Epithelial cell of proximal tubule (primary cell): ENCODE results near the gene GJC1. TPM values are rescaled to one million over a fixed set of nuclear protein-coding genes. Genes with fewer than 3 reads are reported as not detected.
A peak's percentile ranks its signal among the peaks of the same experiment; 100 is the strongest.

ENCODE experiments used
- DNase-seq: peaks from one replicate; pipeline ENCODE4 v3.0.0-alpha.2; 2011; ENCODE audit warnings: low read depth
- H3K4me3 ChIP-seq: 2 replicates; pipeline ENCODE4 v1.5.1; 2011; ENCODE audit warnings: low read depth, mild to moderate bottlenecking, low read length
- total RNA-seq: library from RNA; depleted of rRNA; stranded (reverse); fragments of >200 nt; gene quantifications from 2 replicates; pipeline ENCODE4 v1.2.3, GENCODE V29; 2015
- TF ChIP-seq, protein P1 (sequence below): conservative IDR thresholded peaks from 2 replicates; pipeline ENCODE4 v1.5.1; 2012; ENCODE audit warnings: low read depth, mild to moderate bottlenecking, low read length

GJC1 gene
- total RNA-seq, 1 donor from 2014 or later, result 42.4 TPM

DNA sequence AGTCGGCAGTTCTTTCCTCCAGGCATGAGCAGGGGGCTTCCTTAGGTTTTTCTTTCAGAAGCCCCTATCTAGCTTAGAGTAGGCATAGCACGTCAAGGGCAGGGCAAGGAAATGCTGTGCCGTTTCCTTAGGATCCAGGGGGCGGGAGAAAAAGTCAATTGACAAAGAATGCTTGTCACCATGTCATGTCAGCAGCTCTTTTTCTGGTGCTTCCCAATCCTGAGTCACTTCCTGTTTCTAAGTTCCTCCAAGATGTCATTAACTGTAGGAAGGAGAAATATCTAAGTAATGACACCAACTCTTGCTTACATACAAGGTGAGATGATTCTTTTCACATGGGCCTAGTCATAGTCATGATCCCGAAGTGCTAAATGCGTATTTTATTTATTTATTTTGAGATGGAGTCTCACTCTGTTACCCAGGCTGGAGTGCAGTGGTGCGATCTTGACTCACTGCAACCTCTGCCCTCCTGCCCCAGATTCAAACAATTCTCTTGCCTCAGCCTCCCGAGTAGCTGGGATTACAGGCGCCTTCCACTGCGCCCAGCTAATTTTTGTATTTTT is 35.2 kb downstream of the GJC1 start:
- no peak overlapping the region for H3K4me3 ChIP-seq
- peak; percentile 95 for DNase-seq

DNA sequence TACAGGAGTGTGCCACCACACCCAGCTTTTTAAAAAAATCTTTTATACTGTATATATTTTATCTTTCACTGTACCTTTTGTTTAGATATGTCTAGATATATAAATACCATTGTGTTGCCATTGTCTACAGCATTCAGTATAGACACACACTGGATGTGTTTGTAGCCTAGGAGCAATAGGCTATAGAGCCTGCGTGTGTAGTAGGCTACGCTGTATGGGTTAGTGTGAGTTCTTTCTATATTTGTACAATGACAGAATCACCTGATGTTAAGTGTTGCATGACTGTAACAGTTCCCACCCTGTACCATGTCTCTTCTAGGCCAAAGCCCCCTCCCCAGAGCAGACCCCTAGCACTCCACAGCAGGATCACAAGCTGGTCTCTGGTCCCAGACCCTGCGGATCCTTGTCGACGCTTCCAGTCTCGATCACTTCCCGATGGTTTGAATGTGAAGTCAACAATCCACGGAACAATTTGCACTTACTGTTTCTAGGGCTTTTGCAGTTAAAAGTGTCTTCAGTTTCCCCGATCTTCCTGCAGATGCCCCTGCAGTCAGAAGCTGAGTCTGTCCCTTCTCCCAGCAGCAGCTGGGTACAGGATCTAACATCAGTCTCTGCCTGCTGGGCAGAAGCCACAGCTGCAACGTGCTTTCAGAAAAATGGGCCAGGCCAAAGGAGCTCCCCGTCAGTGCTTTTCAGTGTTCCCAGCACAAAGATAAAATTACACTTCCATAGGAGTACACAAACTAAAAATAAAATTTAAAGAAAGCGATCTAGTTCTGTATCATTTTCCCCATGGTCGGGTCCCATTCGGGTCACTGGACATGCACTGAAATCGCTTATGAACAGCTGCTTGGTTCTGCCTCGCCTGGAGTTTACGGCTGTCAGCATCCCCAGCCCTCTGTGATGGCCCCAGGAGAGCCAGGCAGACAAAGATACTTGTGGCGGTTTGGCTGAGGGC is 35.9 kb downstream of the GJC1 start:
- TF ChIP-seq, protein P1, sequence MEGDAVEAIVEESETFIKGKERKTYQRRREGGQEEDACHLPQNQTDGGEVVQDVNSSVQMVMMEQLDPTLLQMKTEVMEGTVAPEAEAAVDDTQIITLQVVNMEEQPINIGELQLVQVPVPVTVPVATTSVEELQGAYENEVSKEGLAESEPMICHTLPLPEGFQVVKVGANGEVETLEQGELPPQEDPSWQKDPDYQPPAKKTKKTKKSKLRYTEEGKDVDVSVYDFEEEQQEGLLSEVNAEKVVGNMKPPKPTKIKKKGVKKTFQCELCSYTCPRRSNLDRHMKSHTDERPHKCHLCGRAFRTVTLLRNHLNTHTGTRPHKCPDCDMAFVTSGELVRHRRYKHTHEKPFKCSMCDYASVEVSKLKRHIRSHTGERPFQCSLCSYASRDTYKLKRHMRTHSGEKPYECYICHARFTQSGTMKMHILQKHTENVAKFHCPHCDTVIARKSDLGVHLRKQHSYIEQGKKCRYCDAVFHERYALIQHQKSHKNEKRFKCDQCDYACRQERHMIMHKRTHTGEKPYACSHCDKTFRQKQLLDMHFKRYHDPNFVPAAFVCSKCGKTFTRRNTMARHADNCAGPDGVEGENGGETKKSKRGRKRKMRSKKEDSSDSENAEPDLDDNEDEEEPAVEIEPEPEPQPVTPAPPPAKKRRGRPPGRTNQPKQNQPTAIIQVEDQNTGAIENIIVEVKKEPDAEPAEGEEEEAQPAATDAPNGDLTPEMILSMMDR, result no peak
- DNase-seq, result no peak
- H3K4me3 ChIP-seq, result no peak overlapping the region

More for the DNA sequence above, 35.2 kb downstream of the GJC1 start:
- TF ChIP-seq, protein P1, result no peak

DNA sequence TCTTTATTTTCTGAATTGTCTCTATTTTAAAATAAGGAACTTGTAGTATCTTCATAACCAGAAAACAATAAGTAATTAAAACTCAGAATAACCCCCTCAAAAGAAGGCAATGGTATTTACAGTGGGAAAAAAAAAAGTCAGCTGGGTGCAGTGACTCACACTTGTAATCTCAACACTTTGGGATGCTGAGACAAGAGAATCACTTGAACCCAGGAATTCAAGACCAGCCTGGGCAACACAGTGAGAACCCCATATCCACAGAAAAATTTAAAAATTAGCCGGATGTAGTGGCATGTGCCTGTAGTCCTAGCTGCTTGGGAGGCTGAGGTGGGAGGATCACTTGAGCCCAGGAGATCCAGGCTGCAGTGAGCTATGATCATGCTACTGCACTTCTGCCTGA is 37.8 kb downstream of the GJC1 start:
- DNase-seq, result no peak
- H3K4me3 ChIP-seq, result no peak overlapping the region
- TF ChIP-seq, protein P1, result no peak

DNA sequence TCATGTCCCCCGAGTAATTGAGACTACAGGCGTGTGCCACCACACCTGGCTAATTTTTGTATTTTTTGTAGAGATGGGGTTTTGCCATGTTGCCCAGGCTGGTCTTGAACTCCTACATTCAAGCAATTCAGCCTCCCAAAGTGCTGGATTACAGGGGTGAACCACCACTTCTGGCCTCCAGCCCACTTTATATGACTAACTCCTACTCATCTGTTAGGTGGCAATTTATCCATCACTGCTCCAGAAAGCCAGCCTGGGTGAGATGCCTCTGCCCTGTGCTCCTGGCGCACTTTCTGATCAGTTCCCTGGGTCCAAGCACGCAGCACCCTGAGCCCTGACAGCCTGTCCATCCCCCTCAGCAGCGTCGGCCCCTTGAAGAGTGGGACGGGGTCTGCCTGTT is 41.9 kb downstream of the GJC1 start:
- no peak for DNase-seq
- H3K4me3 ChIP-seq, result no peak overlapping the region
- TF ChIP-seq, protein P1, result no peak

DNA sequence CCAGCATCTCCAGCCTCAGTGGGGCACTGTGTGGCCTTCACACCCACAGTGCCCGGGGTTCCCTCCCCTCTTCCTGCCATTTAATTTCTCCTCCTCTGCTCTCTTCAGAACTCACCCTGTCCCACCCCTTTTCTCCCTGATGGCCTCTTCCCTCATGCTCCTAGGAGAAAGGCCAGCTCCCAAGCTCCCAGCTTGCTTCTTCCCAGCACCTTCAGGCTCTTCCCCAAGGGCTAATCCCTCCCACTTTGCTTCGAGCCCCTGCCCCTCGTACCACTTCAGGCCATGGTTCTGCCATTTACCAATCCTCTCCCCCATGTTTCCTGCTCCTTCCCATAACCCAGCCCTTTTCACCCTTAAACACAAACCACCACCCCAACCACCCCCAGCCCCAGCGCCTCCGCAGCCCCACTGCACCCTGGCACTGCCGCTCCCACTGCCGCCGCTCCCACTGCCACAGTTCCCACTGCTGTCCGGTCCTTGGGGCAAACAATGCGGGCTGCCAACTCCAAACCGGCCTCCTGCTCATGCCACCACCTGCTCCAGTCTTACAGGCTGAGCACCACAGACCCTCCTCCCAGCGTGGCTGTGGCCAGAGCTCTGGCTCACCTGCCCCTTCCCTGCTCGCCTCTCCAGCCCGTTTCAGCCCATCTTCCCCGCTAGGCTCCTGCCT is 42.7 kb downstream of the GJC1 start:
- no peak overlapping the region for H3K4me3 ChIP-seq
- TF ChIP-seq, protein P1, result no peak

DNA sequence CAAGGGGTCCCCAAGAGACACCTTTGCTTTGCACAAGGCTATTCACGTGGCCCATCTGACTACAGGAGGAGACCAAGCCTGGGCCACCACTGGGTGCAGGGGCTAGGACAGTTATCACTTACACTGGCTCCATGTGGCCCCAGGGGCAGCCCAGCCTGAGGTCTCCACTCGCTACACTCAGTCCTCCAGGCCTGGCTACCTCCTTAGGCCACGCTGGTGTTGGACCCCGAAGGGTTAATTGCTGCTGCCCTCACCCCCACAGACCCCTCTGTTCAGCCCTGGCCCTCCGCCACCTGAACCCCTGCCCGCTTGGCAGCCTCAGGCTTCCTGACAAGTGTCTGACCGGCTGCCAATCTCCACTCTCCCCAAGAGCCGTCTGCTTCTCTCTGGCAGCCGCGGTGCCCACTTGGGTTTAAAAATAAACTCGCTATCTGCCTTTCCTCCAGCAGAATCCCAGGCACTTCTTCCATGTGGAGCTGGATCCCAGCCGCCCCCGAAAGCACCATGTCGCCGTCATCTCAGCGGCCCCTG is 43.5 kb downstream of the GJC1 start:
- TF ChIP-seq, protein P1, result no peak
- H3K4me3 ChIP-seq, result no peak overlapping the region
- DNase-seq, result no peak

More for the DNA sequence above, 42.7 kb downstream of the GJC1 start:
- no peak for DNase-seq
